Renal cortex interstitium (tissue), 11 donors: Measurements from ENCODE around the gene GPR39. TPM values are rescaled to one million over a fixed set of nuclear protein-coding genes. Genes with fewer than 3 reads are reported as not detected.
A peak's percentile ranks its signal among the peaks of the same experiment; 100 is the strongest.

Experiments
- DNase-seq, 11 donors: peaks; one replicate each; pipeline ENCODE4 v3.0.0-alpha.2; 2013; ENCODE audit warnings: low read depth in 9 of 11, low spot score in 4 of 11; ENCODE audit errors: extremely low read depth in 1 of 11
- polyA plus RNA-seq, 3 donors: library from polyadenylated mRNA; unstranded; fragments of 120-200 nt; gene quantifications; one replicate each; pipeline ENCODE4 v1.2.1, GENCODE V29; 2013; ENCODE audit not compliant: insufficient read length in 3 of 3

GPR39 gene
- polyA plus RNA-seq, 3 donors = 2.6 to 3.7 (median 3.3) TPM

DNA sequence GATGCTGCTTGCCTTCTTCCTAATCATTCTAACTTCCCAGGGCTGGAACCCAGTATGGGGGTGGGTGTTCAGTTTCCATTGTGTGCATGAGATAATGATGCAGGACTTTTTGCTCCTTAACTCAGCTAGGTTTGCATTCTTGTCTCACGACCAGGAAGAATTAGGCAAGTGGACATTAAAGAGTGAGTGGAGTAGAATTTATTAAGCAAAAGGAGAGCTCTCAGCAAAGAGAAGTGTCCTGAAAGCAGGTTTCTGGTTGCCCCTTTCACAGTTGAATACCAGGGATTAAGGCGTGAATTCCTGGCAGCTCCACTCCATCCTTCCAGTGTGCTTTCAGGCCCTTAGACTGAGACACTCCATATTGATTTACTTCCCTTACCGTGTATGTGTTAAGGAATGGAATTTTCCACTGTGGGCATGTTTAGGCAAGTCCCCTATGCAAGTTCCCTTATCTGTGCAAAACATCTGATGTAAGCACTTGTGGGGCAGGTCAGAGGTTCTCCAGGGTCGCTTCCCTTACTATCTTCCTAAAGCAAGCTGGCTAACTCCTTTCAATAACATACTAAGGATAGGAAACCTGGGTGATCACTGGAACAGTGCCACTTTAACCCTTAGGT, 126.5 kb downstream of the GPR39 start:
- DNase-seq = no peak

DNA sequence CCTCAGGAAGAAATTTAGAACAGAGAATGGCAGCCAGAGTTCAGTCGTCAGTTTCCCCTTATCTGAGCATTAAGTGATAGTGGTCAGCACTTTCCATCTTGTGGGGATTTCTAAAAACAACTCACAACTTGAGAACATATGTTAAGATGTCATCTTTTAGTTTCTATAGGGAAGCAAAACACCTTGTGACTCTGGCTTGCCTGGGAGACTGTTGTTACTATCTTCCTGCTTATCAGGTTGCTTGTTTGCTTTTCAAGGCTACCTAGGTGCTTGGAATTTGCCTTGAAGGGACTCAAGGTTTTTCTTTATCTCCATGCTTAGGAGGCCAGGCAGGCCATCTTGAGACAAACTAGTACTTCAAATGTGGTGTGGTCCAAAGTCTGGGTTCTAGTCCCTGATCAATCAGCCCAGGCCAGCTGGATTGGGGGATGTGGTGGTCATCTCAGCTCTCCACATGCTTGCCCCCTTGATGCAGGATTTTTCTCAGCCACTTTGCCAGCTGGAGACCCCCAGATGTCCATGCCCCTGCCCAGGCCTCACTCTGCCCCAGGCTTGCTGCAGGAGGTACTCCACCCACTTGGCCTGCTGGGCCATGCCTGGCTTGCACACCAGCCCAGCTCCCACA, 127.5 kb downstream of the GPR39 start:
- DNase-seq = no peak

DNA sequence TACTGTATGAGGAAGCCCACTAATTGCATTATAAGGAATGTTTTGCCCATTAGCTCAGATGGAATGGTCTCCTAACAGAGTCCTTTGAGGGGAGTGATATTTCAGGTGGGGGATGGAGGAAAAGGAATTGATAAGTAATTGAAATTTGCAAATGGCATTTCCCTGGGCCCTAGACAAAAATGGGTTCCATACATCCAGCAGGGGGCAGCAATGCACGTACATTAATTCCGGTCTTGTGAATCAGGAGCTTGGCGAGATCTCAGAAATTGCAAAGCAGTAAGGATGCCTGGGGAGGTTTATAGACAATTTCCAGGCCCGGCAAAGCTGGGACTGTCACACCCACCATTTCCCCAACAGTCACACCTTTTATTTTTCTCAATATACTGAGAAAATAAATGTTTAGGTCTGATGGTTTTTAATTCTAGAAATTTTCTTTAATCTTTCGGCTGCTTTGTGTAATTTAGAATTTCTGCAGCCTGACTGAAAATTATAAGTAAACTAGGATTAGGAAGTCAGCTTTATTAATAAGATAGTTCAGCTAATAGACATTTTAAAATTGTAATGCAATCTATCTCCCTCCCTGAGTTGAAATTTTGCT, 130.6 kb downstream of the GPR39 start:
- peak; percentile 50 to 76 (median 62) for DNase-seq

- DNase-seq = peak in 5 of 11 donors; percentile 26 to 44 (median 32)
These were observed 133.5 kb downstream of the GPR39 start for GRCh38 chr2:132549935-132550670.

GRCh38 chr2:132550946-132551345, 134.3 kb downstream of the GPR39 start:
- no peak for DNase-seq

- no peak for DNase-seq
These were observed 141.1 kb downstream of the GPR39 start for GRCh38 chr2:132557694-132558093.

DNA sequence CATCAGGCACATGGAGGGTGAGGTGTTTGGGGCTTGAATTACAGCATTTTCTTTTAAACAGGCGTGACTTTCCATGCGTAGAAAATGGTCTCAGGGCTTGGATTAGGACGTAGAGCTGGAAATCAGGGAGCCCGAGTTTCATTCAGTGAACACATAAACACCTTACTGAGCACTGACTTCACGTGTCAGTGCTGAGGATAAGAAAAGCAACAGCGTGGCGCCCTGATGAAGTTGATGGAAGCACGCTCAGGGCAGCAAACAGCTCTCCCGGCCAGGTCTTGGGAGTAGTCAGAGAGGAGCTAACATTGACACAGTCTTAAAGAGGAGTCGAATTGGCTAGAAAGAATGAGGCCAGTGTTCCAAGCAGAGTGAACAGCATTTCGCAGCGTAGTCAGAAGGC, 142.7 kb downstream of the GPR39 start:
- no peak for DNase-seq

- no peak for DNase-seq
These were observed 143.3 kb downstream of the GPR39 start for GRCh38 chr2:132559921-132560320.

DNA sequence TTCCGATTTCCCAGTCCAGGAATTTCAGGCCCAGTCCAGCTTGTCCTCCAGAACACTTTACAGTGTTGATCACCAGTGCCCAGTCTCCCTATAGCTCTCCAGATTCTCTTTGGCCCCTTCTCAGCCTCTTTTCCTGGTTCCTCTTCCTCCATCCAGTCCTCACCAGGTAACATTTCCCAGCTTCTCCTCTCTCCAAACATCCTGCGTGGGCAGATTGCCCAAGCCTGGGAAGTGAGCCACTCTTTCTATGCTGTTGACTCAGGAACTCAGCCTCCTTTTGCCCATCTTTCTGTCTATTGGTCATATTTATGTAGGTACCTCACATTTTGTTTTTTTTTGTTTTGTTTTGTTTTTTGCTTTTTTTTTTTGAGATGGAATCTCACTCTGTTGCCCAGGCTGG, 144.0 kb downstream of the GPR39 start:
- DNase-seq = no peak

GRCh38 chr2:132562245-132562644, 145.6 kb downstream of the GPR39 start:
- no peak for DNase-seq

GRCh38 chr2:132564065-132564464, 147.5 kb downstream of the GPR39 start:
- peak in 10 of 11 donors; percentile 36 to 76 (median 59) for DNase-seq

DNA sequence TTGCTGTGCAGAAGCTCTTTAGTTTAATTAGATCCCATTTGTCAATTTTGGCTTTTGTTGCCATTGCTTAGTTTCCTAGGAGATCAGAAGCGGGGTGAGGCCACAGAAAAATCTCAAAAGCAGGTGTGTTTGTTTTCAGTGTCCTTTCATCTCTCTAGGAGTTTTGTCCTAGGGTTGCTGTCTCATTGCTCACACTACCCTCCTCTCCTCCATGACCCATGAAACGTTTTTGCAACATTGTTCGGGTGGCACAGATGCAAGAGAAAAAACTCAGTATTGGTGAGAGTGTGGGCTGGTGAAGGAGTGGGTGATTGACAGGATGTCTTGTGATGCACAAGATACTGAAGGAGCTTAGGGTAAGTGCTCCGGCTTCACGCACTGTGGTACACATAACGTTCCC, 149.8 kb downstream of the GPR39 start:
- DNase-seq = no peak

- DNase-seq = no peak
These were observed 151.1 kb downstream of the GPR39 start for GRCh38 chr2:132567682-132568081.

DNA sequence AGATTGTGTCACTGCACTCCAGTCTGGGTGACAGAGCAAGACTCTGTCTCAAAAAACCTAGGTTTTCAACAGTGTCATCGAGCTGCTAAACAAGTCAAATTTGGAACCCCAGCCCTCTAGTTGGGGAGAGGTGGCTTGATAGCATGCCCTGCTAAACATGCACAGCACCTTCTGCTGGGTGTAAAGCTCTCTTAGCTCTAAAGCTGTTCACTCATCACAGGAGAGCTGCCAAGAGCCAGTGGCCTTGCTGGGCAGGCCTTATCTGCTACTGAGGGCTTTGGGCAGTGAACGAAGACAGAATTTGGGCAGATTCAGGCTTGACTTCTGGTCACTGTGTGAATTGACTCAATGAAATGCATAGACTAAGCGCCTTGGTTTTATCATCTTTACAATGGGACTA, 152.1 kb downstream of the GPR39 start:
- DNase-seq = no peak

GRCh38 chr2:132573444-132574007, 156.9 kb downstream of the GPR39 start:
- no peak for DNase-seq

DNA sequence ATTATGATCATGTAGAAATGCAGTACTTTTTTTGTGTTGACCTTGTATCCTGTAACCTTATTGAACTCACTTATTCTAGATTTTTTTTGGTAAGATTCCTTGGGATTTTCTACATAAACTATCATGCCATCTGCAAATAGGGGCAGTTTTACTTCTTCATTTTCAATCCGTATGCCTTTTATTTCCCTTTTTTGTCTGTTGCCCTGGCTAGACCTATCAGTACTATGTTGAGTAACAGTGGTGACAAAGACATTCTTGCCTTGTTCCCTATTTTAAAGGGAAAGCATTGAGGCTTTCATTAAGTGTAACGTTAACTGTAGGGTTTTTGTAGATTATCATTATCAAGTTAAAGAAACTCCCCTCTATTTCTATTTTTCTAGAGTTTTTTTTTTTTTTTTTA, 161.1 kb downstream of the GPR39 start:
- no peak for DNase-seq

- DNase-seq = no peak
These were observed 165.0 kb downstream of the GPR39 start for GRCh38 chr2:132581591-132581990.

DNA sequence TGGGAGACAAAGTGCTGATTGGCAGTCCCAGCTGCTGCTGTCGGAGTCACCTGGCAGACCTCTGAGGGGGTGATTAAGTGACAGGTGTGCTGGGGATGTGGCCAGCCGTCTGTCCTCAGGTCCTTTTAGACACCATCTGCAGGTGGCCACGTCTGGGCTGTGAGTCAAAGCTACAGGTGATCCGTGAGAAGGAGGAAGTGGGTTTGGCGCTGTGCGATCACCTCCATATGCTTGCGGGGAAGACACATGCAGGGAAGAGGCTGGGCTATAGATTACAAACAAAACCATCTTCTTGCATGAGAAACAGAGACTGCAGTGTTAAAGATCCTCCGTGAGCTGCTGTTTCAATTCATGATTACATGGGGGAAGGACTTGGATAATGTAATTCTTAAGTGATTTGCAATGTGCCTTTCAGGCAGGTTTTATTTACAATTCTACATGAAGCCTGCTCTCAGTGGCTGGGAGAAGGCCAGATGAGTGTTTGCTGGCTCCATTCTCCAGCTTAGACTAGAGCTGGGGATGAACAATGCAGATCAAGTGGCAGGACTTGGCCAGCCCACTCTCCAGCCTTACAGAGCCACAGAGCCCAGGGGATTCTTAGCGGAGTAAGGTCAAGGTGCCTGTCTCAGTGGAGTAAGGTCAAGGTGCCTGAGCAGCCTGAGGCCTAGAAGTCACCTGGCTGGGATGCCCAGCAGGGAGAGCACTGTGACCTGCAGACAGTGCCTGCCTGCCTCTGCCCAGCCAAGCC, 165.6 kb downstream of the GPR39 start:
- no peak for DNase-seq
